HepG2 (cell line): ENCODE results near the gene KRT33A. TPM values are rescaled to one million over a fixed set of nuclear protein-coding genes. Genes with fewer than 3 reads are reported as not detected.

ENCODE experiments used
- ATAC-seq: fragments of 200-7000 bp; cut with Tn5 transposase; 3 replicates; pipeline ENCODE4 v1.9.1; 2020; ENCODE audit warnings: mild to moderate bottlenecking, moderate library complexity
- BruUV-seq: library from RNA; stranded (reverse); fragments of 400-500 nt; replicated peaks from 2 replicates; lab custom pipeline; 2021; lab: Mats Ljungman, UMichigan
- CTCF ChIA-PET: fragments of 300-600 bp; formaldehyde crosslinking; extraction: SDS; loops from one replicate; lab custom pipeline; 2021; ENCODE audit warnings: low total read pairs, inconsistent platforms, low intra/inter-chr PET ratio; lab: Yijun Ruan, JAX
- POLR2A ChIA-PET: fragments of 350-600 bp; sonication (Branson Sonifier 250); formaldehyde crosslinking; loops from one replicate; lab custom pipeline; 2020; ENCODE audit warnings: antibody characterized with exemption, inconsistent platforms; lab: Yijun Ruan, JAX
- DNase-seq: peaks from one replicate; pipeline ENCODE4 v3.0.0-alpha.2; 2015; ENCODE audit warnings: low spot score
- FAIRE-seq: peaks from 3 replicates; lab custom pipeline; 2011; peaks lifted over from hg19 to GRCh38; lab: Jason Lieb, UNC
- H2AFZ ChIP-seq: one replicate; pipeline ENCODE4 v1.6.1; 2011; ENCODE audit warnings: low read length, inconsistent platforms
- H3K27ac ChIP-seq: fragments of 300-600 bp; 3 replicates; pipeline ENCODE4 v1.8.0; 2011; ENCODE audit warnings: mixed run types, mild to moderate bottlenecking, mixed read lengths, low read length, inconsistent platforms; ENCODE audit not compliant: insufficient read depth; ENCODE audit errors: extremely low read length
- H3K27me3 ChIP-seq, 2 experiments: fragments of 200-600 bp in 1 of 2; 2 replicates in 1 of 2; 3 replicates in 1 of 2; pipeline versions ENCODE4 v1.6.0 to v1.8.0; 2011; ENCODE audit warnings: low read length in 2 of 2, mild to moderate bottlenecking in 2 of 2, moderate library complexity in 2 of 2, inconsistent platforms in 1 of 2; ENCODE audit not compliant: insufficient read depth in 2 of 2, control insufficient read depth in 1 of 2
- H3K36me3 ChIP-seq, 2 experiments: fragments of 200-600 bp in 1 of 2; replicated peaks in 1 of 2; 2 replicates in 1 of 2; 3 replicates in 1 of 2; pipeline versions ENCODE4 v1.5.1 to v1.8.0; 2011; ENCODE audit warnings: low read length in 2 of 2, inconsistent platforms in 1 of 2; ENCODE audit not compliant: insufficient read depth in 2 of 2, control insufficient read depth in 1 of 2
- H3K4me1 ChIP-seq: 2 replicates; pipeline ENCODE4 v1.5.1; 2012; ENCODE audit warnings: low read length, inconsistent platforms; ENCODE audit not compliant: insufficient read depth
- H3K4me2 ChIP-seq: 2 replicates; pipeline ENCODE4 v1.6.0; 2011; ENCODE audit warnings: low read depth, low read length, inconsistent platforms
- H3K4me3 ChIP-seq, 3 experiments: fragments of 200-600 bp in 1 of 3; sonication (generic), shearing (Covaris generic) in 1 of 3; replicated peaks in 1 of 3; 2 replicates each; pipeline ENCODE4 v1.5.1; 2011 to 2016; ENCODE audit warnings: low read length in 3 of 3, inconsistent platforms in 2 of 3, low read depth in 2 of 3, mild to moderate bottlenecking in 2 of 3, control low read depth in 1 of 3, mixed read lengths in 1 of 3; ENCODE audit not compliant: insufficient read depth in 1 of 3
- H3K79me2 ChIP-seq: one replicate; pipeline ENCODE4 v1.6.1; 2011; ENCODE audit warnings: low read length, inconsistent platforms; ENCODE audit not compliant: insufficient read depth
- H3K9ac ChIP-seq: 2 replicates; pipeline ENCODE4 v1.6.0; 2011; ENCODE audit warnings: mild to moderate bottlenecking, low read depth, low read length, inconsistent platforms; ENCODE audit not compliant: insufficient read depth
- H3K9me3 ChIP-seq: 2 replicates; pipeline ENCODE4 v1.5.1; 2012; ENCODE audit warnings: mild to moderate bottlenecking, low read length
- H4K20me1 ChIP-seq: 2 replicates; pipeline ENCODE4 v1.6.0; 2011; ENCODE audit warnings: inconsistent platforms, mild to moderate bottlenecking, low read length, moderate library complexity; ENCODE audit not compliant: insufficient read depth
- HOXA5 ChIP-seq: sonication (generic); formaldehyde crosslinking; IDR thresholded peaks from 2 replicates; pipeline ENCODE4 v1.4.0; 2020; ENCODE audit warnings: missing genetic modification reagents
- NFIB ChIP-seq: sonication (generic); formaldehyde crosslinking; IDR thresholded peaks from 2 replicates; pipeline ENCODE4 v1.9.0; 2021; ENCODE audit warnings: missing genetic modification reagents, mild to moderate bottlenecking, borderline replicate concordance
- SUZ12 ChIP-seq: fragments of 150-350 bp; IDR thresholded peaks from 2 replicates; pipeline ENCODE4 v1.6.1; 2014; ENCODE audit warnings: low read depth, low read length
- TCF7L2 ChIP-seq: IDR thresholded peaks from 2 replicates; pipeline ENCODE4 v1.6.1; 2011; ENCODE audit warnings: mild to moderate bottlenecking, low read depth, low read length, moderate library complexity
- ZNF10 ChIP-seq: sonication (generic); formaldehyde crosslinking; IDR thresholded peaks from 2 replicates; pipeline ENCODE4 v1.4.0; 2020; ENCODE audit warnings: mild to moderate bottlenecking, low read depth, missing genetic modification reagents, borderline replicate concordance
- whole genome bisulfite sequencing: methylation state at CpG from one replicate; pipeline ENCODE4 v1.1.6; 2017; ENCODE audit warnings: low lambda C conversion rate; 5-methylcytosine and 5-hydroxymethylcytosine counted together
- in situ Hi-C: cut with HindIII; loops from 2 replicates; pipeline ENCODE4 v1.10.0; 2017; ENCODE audit warnings: low pct_unique_long_range_greater_than_20kb; ENCODE audit not compliant: extremely low pct_ligation_motif_present
- intact Hi-C: fragments of 100-400 bp; cut with micrococcal nuclease; formaldehyde crosslinking; loops from one replicate; pipeline ENCODE4 v1.10.0; 2022; ENCODE audit not compliant: unreplicated experiment
- polyA plus RNA-seq, 8 experiments: library from polyadenylated mRNA; depleted of rRNA in 3 of 8; stranded (reverse) in 7 of 8; unstranded in 1 of 8; fragments of >200 nt; fragmentation: Illumina TruSeq in 4 of 8; extraction: Trizol in 4 of 8; gene quantifications; 2 replicates each; pipeline versions ENCODE4 v1.2.1 to v1.2.3, GENCODE V29; 2011 to 2016; ENCODE audit warnings: low read depth in 4 of 8, missing spikeins in 1 of 8, mixed read lengths in 1 of 8; ENCODE audit not compliant: insufficient read depth in 1 of 8
- total RNA-seq, 5 experiments: library from RNA; depleted of rRNA; stranded (reverse); fragments of >200 nt; fragmentation: Illumina TruSeq; extraction: Trizol; gene quantifications; 2 replicates each; pipeline ENCODE4 v1.2.3, GENCODE V29; 2016; ENCODE audit warnings: low read depth in 1 of 5
- TF ChIP-seq, protein P1 (sequence below): sonication (generic); formaldehyde crosslinking; IDR thresholded peaks from 2 replicates; pipeline ENCODE4 v1.4.0; 2020; ENCODE audit warnings: low read depth, missing genetic modification reagents
- TF ChIP-seq, protein P2 (sequence below): sonication (generic); formaldehyde crosslinking; IDR thresholded peaks from 2 replicates; pipeline ENCODE4 v1.8.0; 2022; ENCODE audit warnings: mild to moderate bottlenecking, missing genetic modification reagents, moderate library complexity
- TF ChIP-seq, protein P3 (sequence below), 2 experiments: fragments of 450-650 bp in 1 of 2; sonication (generic) in 1 of 2; formaldehyde crosslinking; IDR thresholded peaks; 2 replicates each; pipeline versions ENCODE4 v1.5.0 to v1.8.0; 2020 to 2022; ENCODE audit warnings: mild to moderate bottlenecking in 1 of 2, missing genetic modification reagents in 1 of 2
- TF ChIP-seq, protein P4 (sequence below): sonication (generic); formaldehyde crosslinking; IDR thresholded peaks from 2 replicates; pipeline ENCODE4 v1.8.1; 2023; ENCODE audit warnings: mild to moderate bottlenecking, inconsistent platforms, moderate library complexity, missing genetic modification reagents, borderline replicate concordance
- TF ChIP-seq, protein P5 (sequence below): sonication (generic); formaldehyde crosslinking; IDR thresholded peaks from 2 replicates; pipeline ENCODE4 v1.5.0; 2020; ENCODE audit warnings: mild to moderate bottlenecking, low read depth, missing genetic modification reagents, borderline replicate concordance
- TF ChIP-seq, protein P6 (sequence below): sonication (generic); formaldehyde crosslinking; IDR thresholded peaks from 2 replicates; pipeline ENCODE4 v1.4.0; 2020; ENCODE audit warnings: mild to moderate bottlenecking, missing genetic modification reagents
- TF ChIP-seq, protein P7 (sequence below): IDR thresholded peaks from 2 replicates; pipeline ENCODE4 v1.6.1; 2016; ENCODE audit warnings: missing genetic modification reagents, missing compliant biosample characterization

Gene KRT33A
- total and polyA plus RNA-seq, 2 of the 13 experiments (the other 11 are each of a cell fraction or from before 2014, with no cell fraction given), result not detected

DNA sequence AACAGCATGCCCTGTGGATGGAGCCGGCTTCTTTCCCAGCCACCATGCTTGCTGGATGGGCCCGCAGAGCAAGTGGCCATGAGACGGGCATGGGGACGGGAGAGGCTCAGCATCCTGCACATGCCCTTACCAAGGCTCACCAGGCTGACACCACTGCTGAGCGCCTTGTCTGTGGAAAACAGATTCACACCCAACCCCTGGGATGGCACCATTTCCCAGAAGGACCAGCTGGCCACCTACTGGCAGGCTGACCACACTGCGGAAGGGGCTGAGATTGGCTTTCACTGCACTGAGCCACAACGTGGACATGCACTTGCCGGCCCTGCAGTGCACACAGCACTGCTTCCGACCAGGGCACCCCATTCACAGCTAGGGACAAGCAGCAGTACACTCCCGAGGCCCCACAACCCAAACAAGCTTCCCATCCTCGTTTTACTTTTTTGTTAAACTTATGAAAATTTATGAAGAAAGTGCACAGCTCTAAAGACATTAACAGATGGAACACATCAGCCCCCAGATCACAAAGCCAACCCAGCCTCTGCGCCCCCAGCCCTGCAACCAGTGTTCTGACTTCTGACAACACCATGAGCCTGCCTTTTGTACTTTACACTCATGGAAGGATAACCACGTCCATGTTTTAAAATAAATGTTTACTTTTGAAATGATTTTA lies 21.2 kb downstream of the KRT33A start:
- DNase-seq (peak; percentile 52), ATAC-seq (peak; percentile 87), FAIRE-seq (peak; percentile 89)
- no peak overlapping the region for H3K9ac ChIP-seq
- no peak overlapping the region for H3K4me2 ChIP-seq
- intact Hi-C loops (loop anchor here (1.0 kb wide), 3 partner anchors 420 to 526 kb away; no protein-coding TSS in a partner anchor), in situ Hi-C loops (no loop called here)
- H3K27ac ChIP-seq, result no peak overlapping the region
- H3K27me3 ChIP-seq, result peaks cover 0 to 18% of the 10 kb centered on the region in 2 experiments; a peak in 2 of 5 replicates
- H3K79me2 ChIP-seq, result no peaks in the 10 kb centered on the region
- no peak overlapping the region for H2AFZ ChIP-seq
- no peaks in the 10 kb centered on the region for H3K36me3 ChIP-seq
- ChIA-PET CTCF (interaction anchor here (1.3 to 3.1 kb wide), 3 partner anchors 420 to 526 kb away, joined by 7 to 32 read pairs (median 7); no protein-coding TSS in a partner anchor), POLR2A (no interaction called here)
- no TSS peak for BruUV-seq
- WGBS, result 29% methylated on average over 11 of the region's 13 CpGs
- H3K4me1 ChIP-seq, result no peaks in the 10 kb centered on the region
- H3K4me3 ChIP-seq, result no peak overlapping the region
- no peaks in the 10 kb centered on the region for H4K20me1 ChIP-seq
- no peaks in the 10 kb centered on the region for H3K9me3 ChIP-seq
- TF ChIP-seq, protein P1, sequence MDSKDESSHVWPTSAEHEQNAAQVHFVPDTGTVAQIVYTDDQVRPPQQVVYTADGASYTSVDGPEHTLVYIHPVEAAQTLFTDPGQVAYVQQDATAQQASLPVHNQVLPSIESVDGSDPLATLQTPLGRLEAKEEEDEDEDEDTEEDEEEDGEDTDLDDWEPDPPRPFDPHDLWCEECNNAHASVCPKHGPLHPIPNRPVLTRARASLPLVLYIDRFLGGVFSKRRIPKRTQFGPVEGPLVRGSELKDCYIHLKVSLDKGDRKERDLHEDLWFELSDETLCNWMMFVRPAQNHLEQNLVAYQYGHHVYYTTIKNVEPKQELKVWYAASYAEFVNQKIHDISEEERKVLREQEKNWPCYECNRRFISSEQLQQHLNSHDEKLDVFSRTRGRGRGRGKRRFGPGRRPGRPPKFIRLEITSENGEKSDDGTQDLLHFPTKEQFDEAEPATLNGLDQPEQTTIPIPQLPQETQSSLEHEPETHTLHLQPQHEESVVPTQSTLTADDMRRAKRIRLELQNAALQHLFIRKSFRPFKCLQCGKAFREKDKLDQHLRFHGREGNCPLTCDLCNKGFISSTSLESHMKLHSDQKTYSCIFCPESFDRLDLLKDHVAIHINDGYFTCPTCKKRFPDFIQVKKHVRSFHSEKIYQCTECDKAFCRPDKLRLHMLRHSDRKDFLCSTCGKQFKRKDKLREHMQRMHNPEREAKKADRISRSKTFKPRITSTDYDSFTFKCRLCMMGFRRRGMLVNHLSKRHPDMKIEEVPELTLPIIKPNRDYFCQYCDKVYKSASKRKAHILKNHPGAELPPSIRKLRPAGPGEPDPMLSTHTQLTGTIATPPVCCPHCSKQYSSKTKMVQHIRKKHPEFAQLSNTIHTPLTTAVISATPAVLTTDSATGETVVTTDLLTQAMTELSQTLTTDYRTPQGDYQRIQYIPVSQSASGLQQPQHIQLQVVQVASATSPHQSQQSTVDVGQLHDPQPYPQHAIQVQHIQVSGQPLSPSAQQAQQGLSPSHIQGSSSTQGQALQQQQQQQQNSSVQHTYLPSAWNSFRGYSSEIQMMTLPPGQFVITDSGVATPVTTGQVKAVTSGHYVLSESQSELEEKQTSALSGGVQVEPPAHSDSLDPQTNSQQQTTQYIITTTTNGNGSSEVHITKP (CRISPR knock-in tag), result no peak
- TF ChIP-seq HOXA5 (CRISPR knock-in tag), result no peak
- TF ChIP-seq, protein P2, sequence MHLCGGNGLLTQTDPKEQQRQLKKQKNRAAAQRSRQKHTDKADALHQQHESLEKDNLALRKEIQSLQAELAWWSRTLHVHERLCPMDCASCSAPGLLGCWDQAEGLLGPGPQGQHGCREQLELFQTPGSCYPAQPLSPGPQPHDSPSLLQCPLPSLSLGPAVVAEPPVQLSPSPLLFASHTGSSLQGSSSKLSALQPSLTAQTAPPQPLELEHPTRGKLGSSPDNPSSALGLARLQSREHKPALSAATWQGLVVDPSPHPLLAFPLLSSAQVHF, result no peak
- no peak for TF ChIP-seq SUZ12
- TF ChIP-seq, protein P3, sequence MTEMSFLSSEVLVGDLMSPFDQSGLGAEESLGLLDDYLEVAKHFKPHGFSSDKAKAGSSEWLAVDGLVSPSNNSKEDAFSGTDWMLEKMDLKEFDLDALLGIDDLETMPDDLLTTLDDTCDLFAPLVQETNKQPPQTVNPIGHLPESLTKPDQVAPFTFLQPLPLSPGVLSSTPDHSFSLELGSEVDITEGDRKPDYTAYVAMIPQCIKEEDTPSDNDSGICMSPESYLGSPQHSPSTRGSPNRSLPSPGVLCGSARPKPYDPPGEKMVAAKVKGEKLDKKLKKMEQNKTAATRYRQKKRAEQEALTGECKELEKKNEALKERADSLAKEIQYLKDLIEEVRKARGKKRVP (CRISPR knock-in tag; IDR thresholded peaks at IDR 0.05), result no peak
- TF ChIP-seq, protein P4, sequence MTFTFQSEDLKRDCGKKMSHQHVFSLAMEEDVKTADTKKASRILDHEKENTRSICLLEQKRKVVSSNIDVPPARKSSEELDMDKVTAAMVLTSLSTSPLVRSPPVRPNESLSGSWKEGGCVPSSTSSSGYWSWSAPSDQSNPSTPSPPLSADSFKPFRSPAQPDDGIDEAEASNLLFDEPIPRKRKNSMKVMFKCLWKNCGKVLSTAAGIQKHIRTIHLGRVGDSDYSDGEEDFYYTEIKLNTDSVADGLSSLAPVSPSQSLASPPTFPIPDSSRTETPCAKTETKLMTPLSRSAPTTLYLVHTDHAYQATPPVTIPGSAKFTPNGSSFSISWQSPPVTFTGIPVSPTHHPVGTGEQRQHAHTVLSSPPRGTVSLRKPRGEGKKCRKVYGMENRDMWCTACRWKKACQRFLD (CRISPR knock-in tag), result no peak
- TF ChIP-seq NFIB (CRISPR knock-in tag), result no peak
- TF ChIP-seq TCF7L2, result no peak
- TF ChIP-seq, protein P5, sequence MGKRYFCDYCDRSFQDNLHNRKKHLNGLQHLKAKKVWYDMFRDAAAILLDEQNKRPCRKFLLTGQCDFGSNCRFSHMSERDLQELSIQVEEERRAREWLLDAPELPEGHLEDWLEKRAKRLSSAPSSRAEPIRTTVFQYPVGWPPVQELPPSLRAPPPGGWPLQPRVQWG, result no peak
- TF ChIP-seq ZNF10, result no peak
- TF ChIP-seq, protein P6, sequence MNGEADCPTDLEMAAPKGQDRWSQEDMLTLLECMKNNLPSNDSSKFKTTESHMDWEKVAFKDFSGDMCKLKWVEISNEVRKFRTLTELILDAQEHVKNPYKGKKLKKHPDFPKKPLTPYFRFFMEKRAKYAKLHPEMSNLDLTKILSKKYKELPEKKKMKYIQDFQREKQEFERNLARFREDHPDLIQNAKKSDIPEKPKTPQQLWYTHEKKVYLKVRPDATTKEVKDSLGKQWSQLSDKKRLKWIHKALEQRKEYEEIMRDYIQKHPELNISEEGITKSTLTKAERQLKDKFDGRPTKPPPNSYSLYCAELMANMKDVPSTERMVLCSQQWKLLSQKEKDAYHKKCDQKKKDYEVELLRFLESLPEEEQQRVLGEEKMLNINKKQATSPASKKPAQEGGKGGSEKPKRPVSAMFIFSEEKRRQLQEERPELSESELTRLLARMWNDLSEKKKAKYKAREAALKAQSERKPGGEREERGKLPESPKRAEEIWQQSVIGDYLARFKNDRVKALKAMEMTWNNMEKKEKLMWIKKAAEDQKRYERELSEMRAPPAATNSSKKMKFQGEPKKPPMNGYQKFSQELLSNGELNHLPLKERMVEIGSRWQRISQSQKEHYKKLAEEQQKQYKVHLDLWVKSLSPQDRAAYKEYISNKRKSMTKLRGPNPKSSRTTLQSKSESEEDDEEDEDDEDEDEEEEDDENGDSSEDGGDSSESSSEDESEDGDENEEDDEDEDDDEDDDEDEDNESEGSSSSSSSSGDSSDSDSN (CRISPR knock-in tag), result 0 out of 2 replicates have a peak, but pooled peaks have one; percentile 31
- TF ChIP-seq, protein P7, sequence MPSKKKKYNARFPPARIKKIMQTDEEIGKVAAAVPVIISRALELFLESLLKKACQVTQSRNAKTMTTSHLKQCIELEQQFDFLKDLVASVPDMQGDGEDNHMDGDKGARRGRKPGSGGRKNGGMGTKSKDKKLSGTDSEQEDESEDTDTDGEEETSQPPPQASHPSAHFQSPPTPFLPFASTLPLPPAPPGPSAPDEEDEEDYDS (CRISPR knock-in tag), result no peak
